ENCODE measurements around the gene FOSB.

FOSB gene

DNA sequence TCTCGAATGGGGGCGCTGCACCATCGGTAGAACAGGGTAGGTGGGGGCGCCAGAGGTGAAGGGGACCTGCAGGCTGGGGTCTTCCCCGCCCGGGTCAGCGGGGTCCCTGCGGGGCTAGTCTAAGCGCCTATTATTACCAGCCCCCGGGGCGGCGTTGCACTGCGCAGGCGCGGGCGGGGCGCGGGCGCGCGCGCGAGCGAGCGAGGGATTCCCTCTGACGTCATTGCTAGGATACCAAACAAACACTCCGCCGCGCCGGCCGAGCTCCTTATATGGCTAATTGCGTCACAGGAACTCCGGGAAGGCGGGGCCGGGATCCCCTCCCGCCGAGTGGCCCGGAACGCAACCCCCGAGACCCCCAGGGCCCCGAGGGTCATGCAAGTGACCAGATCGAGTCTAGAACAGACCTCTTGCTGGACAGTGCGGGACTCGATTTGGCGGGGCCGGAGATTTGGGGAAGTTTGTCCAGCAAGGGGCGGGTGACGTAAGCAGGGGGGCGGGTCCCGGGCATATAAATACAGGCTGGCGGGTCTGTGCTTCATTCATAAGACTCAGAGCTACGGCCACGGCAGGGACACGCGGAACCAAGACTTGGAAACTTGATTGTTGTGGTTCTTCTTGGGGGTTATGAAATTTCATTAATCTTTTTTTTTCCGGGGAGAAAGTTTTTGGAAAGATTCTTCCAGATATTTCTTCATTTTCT is at the start of gene FOSB:
Gene FOSB, plus strand, starts transcription at position 541 of the 703 bp plus-strand sequence. CDS start 591 bp downstream, outside the sequence.
- no peaks in the 10 kb centered on the region for H3K36me3 Mint-ChIP-seq (ENCODE audit: low read depth)
- H3K4me1 Mint-ChIP-seq = peaks cover 8% of the 10 kb centered on the region
- peaks cover 39% of the 10 kb centered on the region for H3K27me3 Mint-ChIP-seq (ENCODE audit: low read depth)
- peak within 1 kb of the TSS in 2 of 3 experiments; percentile 22 to 47 for H3K27ac Mint-ChIP-seq
- H3K9me3 Mint-ChIP-seq = no peaks in the 10 kb centered on the region
- peak within 1 kb of the TSS; percentile 90 to 95 (median 94) for H3K4me3 Mint-ChIP-seq
- TF ChIP-seq, protein P1, sequence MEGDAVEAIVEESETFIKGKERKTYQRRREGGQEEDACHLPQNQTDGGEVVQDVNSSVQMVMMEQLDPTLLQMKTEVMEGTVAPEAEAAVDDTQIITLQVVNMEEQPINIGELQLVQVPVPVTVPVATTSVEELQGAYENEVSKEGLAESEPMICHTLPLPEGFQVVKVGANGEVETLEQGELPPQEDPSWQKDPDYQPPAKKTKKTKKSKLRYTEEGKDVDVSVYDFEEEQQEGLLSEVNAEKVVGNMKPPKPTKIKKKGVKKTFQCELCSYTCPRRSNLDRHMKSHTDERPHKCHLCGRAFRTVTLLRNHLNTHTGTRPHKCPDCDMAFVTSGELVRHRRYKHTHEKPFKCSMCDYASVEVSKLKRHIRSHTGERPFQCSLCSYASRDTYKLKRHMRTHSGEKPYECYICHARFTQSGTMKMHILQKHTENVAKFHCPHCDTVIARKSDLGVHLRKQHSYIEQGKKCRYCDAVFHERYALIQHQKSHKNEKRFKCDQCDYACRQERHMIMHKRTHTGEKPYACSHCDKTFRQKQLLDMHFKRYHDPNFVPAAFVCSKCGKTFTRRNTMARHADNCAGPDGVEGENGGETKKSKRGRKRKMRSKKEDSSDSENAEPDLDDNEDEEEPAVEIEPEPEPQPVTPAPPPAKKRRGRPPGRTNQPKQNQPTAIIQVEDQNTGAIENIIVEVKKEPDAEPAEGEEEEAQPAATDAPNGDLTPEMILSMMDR (IDR thresholded peaks at IDR 0.05; ENCODE audit: unreplicated experiment in 3 of 3) = no peak

DNA sequence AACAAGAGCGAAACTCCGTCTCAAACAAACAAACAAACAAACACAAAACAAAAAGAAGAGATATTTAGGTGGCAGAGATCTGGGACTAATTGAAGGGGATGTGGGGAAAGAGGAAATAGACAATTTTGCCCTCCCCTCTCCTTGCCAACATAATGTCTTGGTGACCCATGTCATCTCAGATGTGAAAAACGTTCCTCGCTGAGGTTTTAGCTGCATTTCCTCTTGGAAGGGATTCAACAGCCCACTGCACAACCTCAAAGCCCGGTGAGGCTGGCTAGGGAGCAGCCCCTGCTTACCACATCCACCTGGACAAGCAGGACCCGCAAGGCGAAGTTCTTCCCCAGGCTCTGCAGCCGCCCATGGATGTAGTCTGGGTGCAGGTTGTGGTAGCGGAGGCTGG is 49.0 kb upstream of the FOSB start:
- Mint-ChIP-seq H3K4me3 (peak overlapping the region in 1 of 3 experiments; percentile 20), H3K27me3 (ENCODE audit: low read depth) (no peaks in the 10 kb centered on the region), H3K27ac (no peak overlapping the region), H3K4me1 (peaks cover 27% of the 10 kb centered on the region), H3K36me3 (ENCODE audit: low read depth) (peaks cover 44% of the 10 kb centered on the region), H3K9me3 (no peaks in the 10 kb centered on the region)
- TF ChIP-seq, protein P1 (IDR thresholded peaks at IDR 0.05; ENCODE audit: unreplicated experiment in 3 of 3) = no peak

DNA sequence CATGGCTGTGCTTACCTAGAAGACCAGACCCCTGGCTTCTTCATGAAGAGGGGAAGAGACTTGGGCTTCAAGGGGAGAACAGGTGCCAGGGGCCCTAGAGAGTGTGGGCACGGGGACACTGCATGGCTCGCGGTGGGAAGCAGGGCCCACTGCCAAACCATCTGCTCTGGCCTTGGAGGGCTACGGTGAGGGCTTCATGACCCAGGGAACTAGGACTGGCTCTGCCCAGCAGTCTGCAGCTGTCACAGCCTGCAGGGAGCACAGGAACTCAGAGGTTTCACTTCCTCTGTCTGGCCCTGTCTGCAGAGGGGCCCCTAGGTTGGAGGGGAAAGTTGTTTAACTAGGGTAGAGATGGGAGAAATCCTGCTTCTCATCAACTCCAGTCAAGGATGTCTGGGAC is 48.4 kb upstream of the FOSB start:
- no peaks in the 10 kb centered on the region for H3K9me3 Mint-ChIP-seq
- peaks cover 33% of the 10 kb centered on the region for H3K4me1 Mint-ChIP-seq
- H3K27ac Mint-ChIP-seq = no peak overlapping the region
- TF ChIP-seq, protein P1 (IDR thresholded peaks at IDR 0.05; ENCODE audit: unreplicated experiment in 3 of 3) = no peak
- peak overlapping the region in 1 of 3 experiments; percentile 38 for H3K4me3 Mint-ChIP-seq
- H3K36me3 Mint-ChIP-seq (ENCODE audit: low read depth) = peaks cover 38% of the 10 kb centered on the region
- no peaks in the 10 kb centered on the region for H3K27me3 Mint-ChIP-seq (ENCODE audit: low read depth)

DNA sequence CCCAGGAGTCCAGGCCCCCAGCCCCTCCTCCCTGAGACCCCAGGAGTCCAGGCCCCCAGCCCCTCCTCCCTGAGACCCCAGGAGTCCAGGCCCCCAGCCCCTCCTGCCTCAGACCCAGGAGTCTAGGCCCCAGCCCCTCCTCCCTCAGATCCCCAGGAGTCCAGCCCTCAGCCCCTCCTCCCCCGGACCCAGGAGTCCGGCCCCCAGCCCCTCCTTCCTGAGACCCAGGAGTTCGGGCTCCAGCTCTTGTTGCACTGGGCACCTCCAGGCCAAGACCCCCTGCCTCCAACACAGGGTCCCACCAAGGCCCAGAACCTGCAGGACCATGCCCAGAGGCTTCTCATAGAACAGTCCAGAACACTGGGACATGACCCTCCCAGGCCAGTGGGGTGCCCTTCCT is 47.9 kb upstream of the FOSB start:
- TF ChIP-seq, protein P1 (IDR thresholded peaks at IDR 0.05; ENCODE audit: unreplicated experiment in 3 of 3) = no peak
- Mint-ChIP-seq H3K9me3 (no peaks in the 10 kb centered on the region), H3K27me3 (ENCODE audit: low read depth) (no peaks in the 10 kb centered on the region), H3K4me1 (peaks cover 36% of the 10 kb centered on the region), H3K27ac (no peak overlapping the region), H3K4me3 (no peak overlapping the region), H3K36me3 (ENCODE audit: low read depth) (peaks cover 34% of the 10 kb centered on the region)

DNA sequence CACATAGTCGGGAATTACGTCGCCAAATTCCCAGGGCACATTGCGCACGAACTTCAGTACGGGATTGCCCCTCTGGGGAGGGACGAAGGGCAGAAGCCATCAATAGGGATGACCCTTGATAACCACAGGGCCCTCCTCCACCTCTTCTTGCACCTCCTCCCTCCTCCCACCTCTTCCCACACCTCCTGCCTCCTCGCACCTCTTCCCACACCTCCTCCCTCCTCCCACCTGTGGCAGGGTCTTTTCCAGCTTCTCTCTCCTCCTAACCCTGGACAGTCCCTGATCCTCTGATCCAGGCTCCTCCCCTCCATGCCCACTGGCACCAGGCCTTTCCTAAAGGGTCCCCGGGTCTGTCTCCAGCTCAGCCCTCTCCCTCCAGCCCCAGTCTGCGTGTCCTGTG is 47.4 kb upstream of the FOSB start:
- H3K36me3 Mint-ChIP-seq (ENCODE audit: low read depth) = peaks cover 34% of the 10 kb centered on the region
- H3K4me1 Mint-ChIP-seq = peaks cover 36% of the 10 kb centered on the region
- no peak overlapping the region for H3K27ac Mint-ChIP-seq
- no peak overlapping the region for H3K4me3 Mint-ChIP-seq
- TF ChIP-seq, protein P1 (IDR thresholded peaks at IDR 0.05; ENCODE audit: unreplicated experiment in 3 of 3) = no peak
- H3K9me3 Mint-ChIP-seq = no peaks in the 10 kb centered on the region
- H3K27me3 Mint-ChIP-seq (ENCODE audit: low read depth) = no peaks in the 10 kb centered on the region

GRCh38 chr19:45420871-45421270 is 46.9 kb upstream of the FOSB start:
- no peaks in the 10 kb centered on the region for H3K9me3 Mint-ChIP-seq
- H3K27ac Mint-ChIP-seq = no peak overlapping the region
- TF ChIP-seq, protein P1 (IDR thresholded peaks at IDR 0.05; ENCODE audit: unreplicated experiment in 3 of 3) = no peak
- peak overlapping the region; percentile 29 to 53 (median 47) for H3K4me3 Mint-ChIP-seq
- peaks cover 30% of the 10 kb centered on the region for H3K36me3 Mint-ChIP-seq (ENCODE audit: low read depth)
- no peaks in the 10 kb centered on the region for H3K27me3 Mint-ChIP-seq (ENCODE audit: low read depth)
- H3K4me1 Mint-ChIP-seq = peaks cover 41% of the 10 kb centered on the region
